Measurements from ENCODE around the gene SHH. TPM values are rescaled to one million over a fixed set of nuclear protein-coding genes. Genes with fewer than 3 reads are reported as not detected.
"Not testable (repeated sequence)": the region's sequence is repeated elsewhere in the genome, so short reads cannot be mapped to it uniquely, and the experiment has no call there.

The SHH gene
- total RNA-seq, 5 donors from 2014 or later (not counting 1 experiment from before 2014, with no cell fraction given): 0.06 TPM; not detected in 4

DNA sequence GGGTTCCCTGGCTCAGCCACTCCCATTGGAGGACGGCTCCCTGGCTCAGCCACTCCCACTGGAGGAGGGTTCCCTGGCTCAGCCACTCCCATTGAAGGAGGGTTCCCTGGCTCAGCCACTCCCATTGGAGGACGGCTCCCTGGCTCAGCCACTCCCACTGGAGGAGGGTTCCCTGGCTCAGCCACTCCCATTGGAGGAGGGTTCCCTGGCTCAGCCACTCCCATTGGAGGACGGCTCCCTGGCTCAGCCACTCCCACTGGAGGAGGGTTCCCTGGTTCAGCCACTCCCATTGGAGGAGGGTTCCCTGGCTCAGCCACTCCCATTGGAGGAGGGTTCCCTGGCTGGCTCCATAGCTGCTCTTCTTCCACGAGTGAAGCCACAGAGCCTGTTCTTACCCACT is 5.3 kb upstream of the SHH start:
- H3K4me1 ChIP-seq (ENCODE audit: control insufficient read depth in 1 of 2, extremely low read depth in 1 of 2, insufficient read depth in 2 of 2, low read length in 2 of 2); POLR2A ChIA-PET; H3K9me3 Mint-ChIP-seq; H3K4me3 ChIP-seq (ENCODE audit: control insufficient read depth in 1 of 2, extremely low read depth in 1 of 2, low read length in 1 of 2); H3K9me3 ChIP-seq; DNase-seq; CTCF ChIA-PET; H3K36me3 ChIP-seq (ENCODE audit: control insufficient read depth in 2 of 2, extremely low read depth in 1 of 2, insufficient read depth in 1 of 2, low read length in 1 of 2); ATAC-seq (replicated peaks in 1 of 4); H3K27ac Mint-ChIP-seq; H3K27ac ChIP-seq (ENCODE audit: low read length); H3K36me3 Mint-ChIP-seq; H3K4me3 Mint-ChIP-seq; H3K4me1 Mint-ChIP-seq: not testable (repeated sequence)
- 0% methylated on average over 1 of the region's 4 CpGs for WGBS (ENCODE audit: insufficient coverage)
- H3K27me3 Mint-ChIP-seq: peaks cover 19 to 44% of the 10 kb centered on the region in 2 donors
- peaks cover 3 to 78% of the 10 kb centered on the region in 2 experiments for H3K27me3 ChIP-seq (replicated peaks in 1 of 2; ENCODE audit: control insufficient read depth in 2 of 2, extremely low read depth in 1 of 2, insufficient read depth in 2 of 2, low read length in 1 of 2)

DNA sequence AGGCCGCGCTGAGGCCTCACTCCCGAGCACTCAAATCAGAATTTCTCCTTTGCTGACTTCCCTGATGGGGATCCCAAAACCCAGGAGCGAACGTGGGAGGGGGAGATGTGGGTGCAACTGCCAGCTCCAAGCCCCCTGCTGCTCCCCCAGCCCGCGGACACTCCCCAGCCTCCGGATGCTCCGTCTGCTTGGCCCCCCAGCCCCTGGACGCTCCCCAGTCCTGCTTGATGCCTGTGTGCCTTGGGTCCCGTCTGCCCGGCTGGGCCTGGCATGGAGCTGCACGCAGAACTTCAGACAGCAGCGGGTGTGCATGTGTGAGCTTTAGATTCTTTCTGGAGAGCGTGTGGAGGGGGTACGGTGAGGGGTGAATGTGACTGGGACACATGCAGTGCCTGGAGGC is 4.7 kb upstream of the SHH start:
- Histone ChIP-seq H3K27me3 (replicated peaks in 1 of 2; ENCODE audit: control insufficient read depth in 2 of 2, extremely low read depth in 1 of 2, insufficient read depth in 2 of 2, low read length in 1 of 2) (peaks cover 4 to 81% of the 10 kb centered on the region in 2 experiments), H3K9me3 (no peaks in the 10 kb centered on the region), H3K4me3 (ENCODE audit: control insufficient read depth in 1 of 2, extremely low read depth in 1 of 2, low read length in 1 of 2) (no peak overlapping the region), H3K36me3 (ENCODE audit: control insufficient read depth in 2 of 2, extremely low read depth in 1 of 2, insufficient read depth in 1 of 2, low read length in 1 of 2) (no peaks in the 10 kb centered on the region), H3K4me1 (ENCODE audit: control insufficient read depth in 1 of 2, extremely low read depth in 1 of 2, insufficient read depth in 2 of 2, low read length in 2 of 2) (peaks cover 0 to 5% of the 10 kb centered on the region in 2 experiments), H3K27ac (ENCODE audit: low read length) (no peak overlapping the region)
- ATAC-seq (replicated peaks in 1 of 4): no peak
- H3K9me3 Mint-ChIP-seq: no peaks in the 10 kb centered on the region
- peaks cover 23 to 45% of the 10 kb centered on the region in 2 donors for H3K27me3 Mint-ChIP-seq
- POLR2A ChIA-PET: interaction anchor here in 1 of 2 donors (0.6 kb wide), 1 partner anchor 996 kb away, joined by 3 read pairs; no protein-coding TSS in a partner anchor
- peaks cover 10 to 13% (median 10%) of the 10 kb centered on the region in 3 donors for H3K4me1 Mint-ChIP-seq
- no peaks in the 10 kb centered on the region for H3K36me3 Mint-ChIP-seq
- 95% methylated on average over 12 of the region's 16 CpGs for WGBS (ENCODE audit: insufficient coverage)
- CTCF ChIA-PET: no interaction called here
- no peak for DNase-seq
- no peak overlapping the region for H3K27ac Mint-ChIP-seq
- H3K4me3 Mint-ChIP-seq: no peak overlapping the region

DNA sequence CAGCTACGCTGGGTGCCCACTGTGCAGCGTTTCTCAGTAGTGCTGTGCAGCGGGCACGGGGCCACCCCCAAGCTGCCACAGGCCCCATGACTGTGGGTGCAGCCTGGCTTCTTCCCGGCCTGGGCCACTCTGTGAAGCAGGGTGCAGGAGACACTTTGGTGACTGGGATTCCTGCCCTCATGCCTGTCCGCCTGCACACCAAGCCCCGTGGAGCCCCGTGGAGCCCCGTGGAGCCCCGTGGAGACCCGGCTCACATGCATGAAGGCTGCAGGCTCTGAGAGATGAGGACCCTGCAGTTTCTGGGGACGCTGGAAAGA is 3.9 kb upstream of the SHH start:
- no peak overlapping the region for H3K27ac Mint-ChIP-seq
- Histone ChIP-seq H3K4me3 (ENCODE audit: control insufficient read depth in 1 of 2, extremely low read depth in 1 of 2, low read length in 1 of 2) (no peak overlapping the region), H3K27me3 (replicated peaks in 1 of 2; ENCODE audit: control insufficient read depth in 2 of 2, extremely low read depth in 1 of 2, insufficient read depth in 2 of 2, low read length in 1 of 2) (peaks cover 7 to 85% of the 10 kb centered on the region in 2 experiments), H3K27ac (ENCODE audit: low read length) (no peak overlapping the region), H3K4me1 (ENCODE audit: control insufficient read depth in 1 of 2, extremely low read depth in 1 of 2, insufficient read depth in 2 of 2, low read length in 2 of 2) (peaks cover 0 to 9% of the 10 kb centered on the region in 2 experiments), H3K9me3 (no peaks in the 10 kb centered on the region), H3K36me3 (ENCODE audit: control insufficient read depth in 2 of 2, extremely low read depth in 1 of 2, insufficient read depth in 1 of 2, low read length in 1 of 2) (no peaks in the 10 kb centered on the region)
- peaks cover 17 to 18% (median 17%) of the 10 kb centered on the region in 3 donors for H3K4me1 Mint-ChIP-seq
- no peaks in the 10 kb centered on the region for H3K9me3 Mint-ChIP-seq
- ChIA-PET POLR2A (interaction anchor here in 1 of 2 donors (0.6 kb wide), 1 partner anchor 997 kb away, joined by 3 read pairs; no protein-coding TSS in a partner anchor), CTCF (no interaction called here)
- peaks cover 31 to 48% of the 10 kb centered on the region in 2 donors for H3K27me3 Mint-ChIP-seq
- DNase-seq (no peak), ATAC-seq (replicated peaks in 1 of 4) (no peak)
- H3K36me3 Mint-ChIP-seq: no peaks in the 10 kb centered on the region
- no peak overlapping the region for H3K4me3 Mint-ChIP-seq
- WGBS (ENCODE audit: insufficient coverage): 87% methylated on average over 12 of the region's 12 CpGs

DNA sequence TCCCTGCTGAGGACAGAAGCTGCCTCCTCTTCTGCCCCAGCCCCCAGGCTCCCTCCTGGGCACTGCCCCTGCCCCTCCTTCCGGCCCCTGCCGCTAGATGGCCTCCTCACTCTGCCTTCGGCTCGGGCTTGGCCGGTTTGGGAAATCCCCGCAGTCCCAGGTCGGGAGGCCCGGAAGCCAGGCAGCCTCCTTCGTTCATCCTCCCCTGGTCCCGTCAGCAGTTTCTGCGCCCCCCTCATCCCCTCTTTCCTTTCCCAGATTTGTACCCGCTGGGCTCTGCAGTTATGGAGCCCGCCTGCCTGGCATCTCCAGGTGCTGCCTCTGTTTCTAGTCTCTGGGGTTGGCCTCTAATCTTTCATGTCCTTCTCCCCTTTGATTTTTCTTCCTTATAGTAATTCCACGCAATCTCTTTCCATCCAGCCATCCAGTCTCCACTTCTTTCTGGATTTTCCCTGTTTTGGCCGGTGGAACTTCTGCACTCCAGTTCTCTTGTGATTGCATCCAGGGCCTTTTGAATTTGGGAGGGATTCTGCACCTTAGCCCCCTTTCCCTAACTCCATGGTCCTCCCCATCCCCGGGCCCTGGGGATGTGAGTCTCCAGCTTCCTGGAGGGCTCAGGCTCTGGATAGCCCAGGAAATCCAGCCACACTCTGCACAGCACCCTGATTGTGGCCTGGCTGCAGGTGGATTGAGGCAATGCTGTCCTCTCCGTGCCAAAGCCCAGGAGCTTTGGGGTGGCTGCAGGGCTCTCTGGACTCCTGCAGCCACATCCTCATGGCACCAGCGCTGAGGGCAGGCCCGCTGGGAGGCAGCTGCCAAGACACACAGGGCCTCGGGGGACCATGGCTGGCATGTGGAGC is 3.3 kb upstream of the SHH start:
- H3K27ac Mint-ChIP-seq: peak overlapping the region in 1 of 2 donors; percentile 73

DNA sequence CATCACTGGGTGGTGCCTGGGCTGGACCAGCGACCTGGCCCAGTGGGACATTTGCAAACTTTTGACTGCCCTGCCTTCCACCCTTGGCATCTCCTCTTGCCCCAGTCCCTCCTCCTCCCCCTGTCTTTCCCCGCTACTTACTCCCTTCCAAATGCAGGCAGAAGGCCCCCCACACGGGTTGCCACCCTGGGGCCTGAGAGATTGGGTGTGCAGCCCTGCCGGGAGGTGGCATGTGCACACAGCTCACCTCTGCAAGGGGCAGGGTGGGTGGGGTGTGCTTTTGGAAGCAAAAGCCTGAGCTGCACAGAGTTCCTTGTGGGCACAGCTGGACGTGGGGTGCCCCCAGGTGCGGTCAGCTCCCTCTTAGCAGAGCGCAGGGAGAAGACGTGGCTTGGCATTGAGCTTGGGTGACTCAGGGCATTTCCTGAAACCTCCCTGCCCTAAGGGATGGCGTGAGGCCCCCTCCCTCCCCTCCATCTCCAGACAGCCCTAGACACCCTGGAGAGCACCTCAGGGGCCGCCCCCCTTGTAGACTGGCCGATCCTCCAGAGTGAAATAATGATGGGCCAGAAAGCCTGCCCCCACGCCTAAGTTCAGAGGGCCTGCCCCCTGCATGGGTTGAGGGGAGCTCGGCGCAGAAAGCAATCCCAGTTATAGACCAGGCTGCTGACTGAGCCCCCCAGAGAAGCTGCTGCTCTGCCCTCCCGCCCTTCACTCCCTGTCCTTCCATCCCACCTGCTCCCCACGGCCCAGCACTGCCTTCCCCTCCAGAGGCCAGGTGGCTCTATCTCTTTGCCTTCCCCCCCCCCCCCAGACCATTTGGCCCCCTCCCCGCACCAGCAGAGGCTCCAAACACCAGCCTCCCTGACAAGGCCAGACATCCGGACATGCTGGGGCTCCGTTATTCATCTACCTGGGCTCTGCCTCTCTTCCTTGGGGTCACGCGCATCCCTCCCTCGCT is 2.3 kb upstream of the SHH start:
- no peaks in the 10 kb centered on the region for H3K9me3 ChIP-seq
- H3K27me3 ChIP-seq (replicated peaks in 1 of 2; ENCODE audit: control insufficient read depth in 2 of 2, extremely low read depth in 1 of 2, insufficient read depth in 2 of 2, low read length in 1 of 2): peaks cover 14 to 82% of the 10 kb centered on the region in 2 experiments
- Mint-ChIP-seq H3K4me1 (peaks cover 17 to 25% (median 22%) of the 10 kb centered on the region in 3 donors), H3K4me3 (no peak overlapping the region), H3K27me3 (peaks cover 31 to 49% of the 10 kb centered on the region in 2 donors), H3K36me3 (no peaks in the 10 kb centered on the region), H3K9me3 (no peaks in the 10 kb centered on the region), H3K27ac (no peak overlapping the region)
- no peak overlapping the region for H3K4me3 ChIP-seq (ENCODE audit: control insufficient read depth in 1 of 2, extremely low read depth in 1 of 2, low read length in 1 of 2)
- ChIA-PET CTCF (interaction anchor here in 1 of 2 donors (0.7 to 0.9 kb wide), 2 partner anchors 176 to 661 kb away, joined by 3 to 5 read pairs; no protein-coding TSS in a partner anchor), POLR2A (no interaction called here)
- H3K36me3 ChIP-seq (ENCODE audit: control insufficient read depth in 2 of 2, extremely low read depth in 1 of 2, insufficient read depth in 1 of 2, low read length in 1 of 2): no peaks in the 10 kb centered on the region
- no peak for DNase-seq
- no peak overlapping the region for H3K27ac ChIP-seq (ENCODE audit: low read length)
- peaks cover 0 to 9% of the 10 kb centered on the region in 2 experiments for H3K4me1 ChIP-seq (ENCODE audit: control insufficient read depth in 1 of 2, extremely low read depth in 1 of 2, insufficient read depth in 2 of 2, low read length in 2 of 2)
- ATAC-seq (replicated peaks in 1 of 4): no peak
- WGBS (ENCODE audit: insufficient coverage): 20% methylated on average over 16 of the region's 22 CpGs

More for the DNA sequence above, 3.3 kb upstream of the SHH start:
- 30% methylated on average over 17 of the region's 20 CpGs for WGBS (ENCODE audit: insufficient coverage)
- H3K27me3 ChIP-seq (replicated peaks in 1 of 2; ENCODE audit: control insufficient read depth in 2 of 2, extremely low read depth in 1 of 2, insufficient read depth in 2 of 2, low read length in 1 of 2): peaks cover 13 to 85% of the 10 kb centered on the region in 2 experiments
- DNase-seq: peak in 32 of 35 experiments; percentile 14 to 67 (median 41)
- peaks cover 0 to 9% of the 10 kb centered on the region in 2 experiments for H3K4me1 ChIP-seq (ENCODE audit: control insufficient read depth in 1 of 2, extremely low read depth in 1 of 2, insufficient read depth in 2 of 2, low read length in 2 of 2)
- H3K9me3 Mint-ChIP-seq: no peaks in the 10 kb centered on the region
- H3K4me3 ChIP-seq (ENCODE audit: control insufficient read depth in 1 of 2, extremely low read depth in 1 of 2, low read length in 1 of 2): peak overlapping the region in 1 of 2 donors; percentile 27
- CTCF ChIA-PET: interaction anchor here in 1 of 2 donors (0.9 kb wide), 1 partner anchor 660 kb away, joined by 3 read pairs; no protein-coding TSS in a partner anchor
- H3K36me3 ChIP-seq (ENCODE audit: control insufficient read depth in 2 of 2, extremely low read depth in 1 of 2, insufficient read depth in 1 of 2, low read length in 1 of 2): no peaks in the 10 kb centered on the region
- peaks cover 31 to 49% of the 10 kb centered on the region in 2 donors for H3K27me3 Mint-ChIP-seq
- H3K4me1 Mint-ChIP-seq: peaks cover 17 to 24% (median 21%) of the 10 kb centered on the region in 3 donors
- peak; percentile 57 to 87 (median 66) for ATAC-seq (replicated peaks in 1 of 4)
- peak overlapping the region in 1 of 3 donors; percentile 19 for H3K4me3 Mint-ChIP-seq
- H3K36me3 Mint-ChIP-seq: no peaks in the 10 kb centered on the region
- POLR2A ChIA-PET: no interaction called here
- H3K9me3 ChIP-seq: no peaks in the 10 kb centered on the region
- no peak overlapping the region for H3K27ac ChIP-seq (ENCODE audit: low read length)

Measured in T-cell (primary cell).